HG02610 (cell line): ENCODE measurements around the gene SERINC5.
A peak's percentile ranks its signal among the peaks of the same experiment; 100 is the strongest.
"Not testable (repeated sequence)": the region's sequence is repeated elsewhere in the genome, so short reads cannot be mapped to it uniquely, and the experiment has no call there.

Experiments used
- ATAC-seq: cut with Tn5 transposase; IDR thresholded peaks from one replicate; pipeline ENCODE4 v1.9.1; 2021; ENCODE audit warnings: mild to moderate bottlenecking, moderate library complexity; ENCODE audit not compliant: unreplicated experiment

Gene SERINC5

DNA sequence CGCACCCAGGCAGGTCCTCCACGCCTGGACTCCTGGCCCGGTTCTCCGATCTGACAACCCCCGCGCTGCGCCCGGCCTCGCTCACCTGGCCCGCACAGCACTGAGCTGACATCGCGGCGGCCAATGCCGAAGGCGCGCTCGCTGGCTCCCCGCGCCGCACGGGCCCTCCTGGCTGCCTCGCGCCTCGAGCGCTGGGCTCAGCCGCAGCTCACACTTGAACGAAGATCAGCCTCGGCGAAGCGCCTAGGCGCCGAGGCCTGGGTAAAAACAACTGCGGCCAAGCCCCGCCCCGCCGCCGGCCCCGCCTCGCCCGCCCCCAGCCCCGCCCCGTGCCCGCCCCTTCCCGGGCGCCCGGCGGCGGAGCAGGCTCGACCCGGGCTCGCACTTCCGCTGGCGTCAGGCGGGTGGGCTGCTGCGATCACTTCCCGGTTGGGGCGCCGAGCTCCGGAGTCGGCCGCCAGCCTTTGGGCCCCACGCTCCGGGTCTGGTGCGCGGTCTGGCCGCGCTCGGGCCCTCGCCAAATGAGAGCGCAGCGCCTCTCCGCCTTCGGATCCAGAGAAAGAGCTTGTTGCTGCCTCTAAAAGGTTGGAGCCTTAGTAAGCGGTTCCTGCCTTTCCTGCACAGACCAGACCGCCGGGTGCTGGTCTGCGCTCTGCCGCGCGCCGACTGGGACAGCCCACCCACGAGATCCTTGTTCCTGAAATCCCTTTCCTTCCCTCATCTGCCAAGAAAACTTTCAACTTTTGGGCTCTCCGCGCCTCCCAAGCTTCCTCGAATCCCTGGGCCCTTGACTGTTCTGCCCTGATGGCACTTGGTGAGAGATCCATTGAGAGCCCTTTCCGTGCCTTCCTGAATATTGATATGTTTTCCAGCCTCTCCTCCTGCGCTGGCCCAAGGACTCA lies at the start of gene SERINC5:
TSS of gene SERINC5 (minus strand) at position 238 of the 902 bp plus-strand sequence. CDS start at position 112, 126 bp downstream.
- ATAC-seq, result peak; percentile 88

DNA sequence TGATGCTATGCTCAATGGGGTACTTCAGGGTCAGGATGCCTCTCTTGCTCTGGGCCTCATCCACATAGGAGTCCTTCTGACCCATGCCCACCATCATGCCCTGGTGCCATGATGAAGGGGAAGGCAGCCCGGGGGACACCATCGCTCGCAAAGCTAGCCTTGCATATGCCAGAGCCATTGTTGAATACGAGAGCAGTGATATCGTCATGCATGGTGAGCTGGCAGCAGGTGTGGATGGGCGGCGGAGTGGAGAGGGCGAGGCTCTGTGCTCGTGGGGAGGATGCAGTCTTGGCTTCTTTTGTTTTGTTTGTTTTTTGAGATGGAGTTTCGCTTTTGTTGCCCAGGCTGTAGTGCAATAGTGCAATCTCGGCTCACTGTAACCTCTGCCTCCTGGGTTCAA lies 46.8 kb upstream of the SERINC5 start:
- no peak for ATAC-seq

DNA sequence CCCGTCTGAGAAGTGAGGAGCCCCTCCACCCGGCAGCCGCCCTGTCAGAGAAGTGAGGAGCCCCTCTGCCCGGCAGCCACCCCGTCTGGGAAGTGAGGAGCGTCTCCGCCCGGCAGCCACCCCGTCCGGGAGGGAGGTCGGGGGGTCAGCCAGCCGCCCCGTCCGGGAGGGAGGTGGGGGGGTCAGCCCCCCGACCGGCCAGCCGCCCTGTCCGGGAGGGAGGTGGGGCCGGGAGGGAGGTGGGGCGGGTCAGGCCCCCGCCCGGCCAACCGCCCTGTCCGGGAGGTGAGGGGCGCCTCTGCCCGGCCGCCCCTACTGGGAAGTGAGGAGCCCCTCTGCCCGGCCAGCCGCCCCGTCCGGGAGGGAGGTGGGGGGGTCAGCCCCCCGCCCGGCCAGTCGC lies 45.5 kb upstream of the SERINC5 start:
- not testable (repeated sequence) for ATAC-seq

DNA sequence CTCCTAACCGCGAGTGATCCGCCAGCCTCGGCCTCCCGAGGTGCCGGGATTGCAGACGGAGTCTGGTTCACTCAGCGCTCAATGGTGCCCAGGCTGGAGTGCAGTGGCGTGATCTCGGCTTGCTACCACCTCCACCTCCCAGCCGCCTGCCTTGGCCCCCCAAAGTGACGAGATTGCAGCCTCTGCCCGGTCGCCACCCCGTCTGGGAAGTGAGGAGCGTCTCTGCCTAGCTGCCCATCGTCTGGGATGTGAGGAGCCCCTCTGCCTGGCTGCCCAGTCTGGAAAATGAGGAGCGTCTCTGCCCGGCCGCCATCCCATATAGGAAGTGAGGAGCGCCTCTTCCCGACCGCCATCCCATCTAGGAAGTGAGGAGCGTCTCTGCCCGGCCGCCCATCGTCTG lies 44.9 kb upstream of the SERINC5 start:
- ATAC-seq, result not testable (repeated sequence)

DNA sequence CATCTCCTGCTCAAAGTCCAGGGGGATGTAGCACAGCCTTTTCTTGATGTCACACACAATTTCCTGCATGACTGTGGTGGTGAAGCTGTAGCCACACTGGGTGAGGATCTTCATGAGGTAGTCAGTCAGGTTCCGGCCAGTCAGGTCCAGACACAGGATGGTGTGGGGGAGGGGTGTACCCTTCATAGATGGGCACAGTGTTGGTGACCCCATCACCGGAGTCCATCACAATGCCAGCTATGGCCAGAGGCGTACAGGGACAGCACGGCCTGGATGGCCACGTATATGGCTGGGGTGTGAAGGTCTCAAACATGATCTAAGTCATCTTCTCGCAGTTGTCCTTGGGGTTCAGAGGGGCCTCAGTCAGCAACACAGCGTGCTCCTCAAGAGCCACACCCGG lies 44.3 kb upstream of the SERINC5 start:
- ATAC-seq, result no peak

DNA sequence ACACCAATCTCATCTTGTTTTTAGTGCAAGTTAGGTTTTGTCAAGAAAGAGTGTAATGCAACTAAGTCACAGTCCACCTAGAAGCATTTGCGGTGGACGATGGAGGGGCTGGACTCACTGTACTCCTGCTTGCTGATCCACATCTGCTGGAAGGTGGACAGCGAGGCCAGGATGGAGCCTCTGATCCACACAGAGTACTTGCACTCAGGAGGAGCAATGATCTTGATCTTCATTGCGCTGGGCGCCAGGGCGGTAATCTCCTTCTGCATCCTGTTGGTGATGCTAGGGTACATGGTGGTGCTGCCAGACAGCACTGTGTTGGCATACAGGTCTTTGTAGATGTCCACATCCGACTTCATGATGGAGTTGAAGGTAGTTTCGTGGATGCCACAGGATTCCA lies 43.8 kb upstream of the SERINC5 start:
- no peak for ATAC-seq

DNA sequence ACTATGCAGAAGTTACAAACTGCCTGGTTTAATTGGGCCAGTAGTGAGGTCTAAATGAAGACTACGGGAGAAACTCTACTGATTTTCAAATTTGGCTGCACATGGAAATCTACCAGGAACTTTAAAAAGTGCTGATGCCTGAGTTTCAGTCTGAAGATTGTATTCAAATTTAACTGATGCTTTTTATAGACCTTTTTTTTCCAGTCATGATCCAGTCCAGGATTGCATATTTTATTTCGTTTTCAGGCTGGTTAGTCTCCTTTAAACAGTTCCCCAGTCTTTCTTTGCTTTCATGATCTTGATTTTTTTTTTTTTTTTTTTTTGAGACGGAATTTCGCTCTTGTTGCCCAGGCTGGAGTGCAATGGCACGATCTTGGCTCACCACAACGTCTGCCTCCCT lies 40.3 kb upstream of the SERINC5 start:
- ATAC-seq, result no peak

DNA sequence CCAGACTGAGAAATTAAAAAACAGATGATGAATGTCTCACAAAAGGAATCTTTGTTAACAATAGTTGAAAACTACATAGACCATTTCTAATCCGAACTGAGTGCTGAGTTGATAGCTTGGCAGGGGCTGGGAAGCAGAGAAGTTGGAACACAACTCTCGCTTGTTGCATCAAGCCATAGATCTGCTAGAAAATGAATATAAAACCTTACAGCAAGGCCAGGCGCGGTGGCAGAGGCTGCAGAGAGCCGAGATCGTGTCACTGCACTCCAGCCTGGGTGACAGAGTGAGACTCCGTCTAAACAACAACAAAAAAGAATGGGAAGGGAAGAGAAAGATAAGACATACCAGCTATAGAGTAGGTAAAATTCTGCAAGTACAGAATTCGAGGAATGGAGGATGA lies 35.9 kb upstream of the SERINC5 start:
- no peak for ATAC-seq

DNA sequence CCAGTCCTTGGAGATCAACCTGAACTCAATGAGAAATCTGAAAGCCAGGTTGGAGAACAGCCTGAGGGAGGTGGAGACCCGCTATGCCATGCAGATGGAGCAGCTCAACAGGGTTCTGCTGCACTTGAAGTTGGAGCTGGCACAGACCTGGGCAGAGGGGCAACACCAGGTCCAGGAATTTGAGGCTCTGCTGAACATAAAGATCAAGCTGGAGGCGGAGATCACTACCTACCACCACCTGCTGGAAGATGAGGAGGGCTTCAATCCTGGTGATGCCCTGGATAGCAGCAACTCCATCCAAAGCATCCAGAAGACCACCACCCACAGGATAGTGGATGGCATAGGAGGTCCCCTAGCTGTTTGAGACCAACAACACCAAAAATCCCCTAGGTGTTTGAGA lies 33.5 kb upstream of the SERINC5 start:
- ATAC-seq, result no peak

DNA sequence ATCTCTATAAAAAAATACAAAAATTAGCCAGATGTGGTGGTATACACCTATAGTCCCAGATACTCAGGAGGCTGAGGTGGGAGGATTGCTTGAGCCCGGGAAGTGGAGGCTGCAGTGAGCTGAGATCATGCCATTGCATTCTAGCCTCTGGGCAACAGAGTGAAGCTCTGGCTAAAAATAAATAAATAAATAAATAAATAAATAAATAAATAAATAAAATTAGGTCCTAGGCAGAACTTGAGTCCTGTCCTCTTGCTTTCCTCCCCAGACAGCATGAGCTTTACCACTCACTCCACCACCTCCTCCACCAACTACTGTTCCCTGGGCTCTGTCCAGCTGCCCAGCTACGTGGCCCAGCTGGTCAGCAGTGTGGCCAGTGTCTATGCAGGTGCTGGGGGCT lies 32.3 kb upstream of the SERINC5 start:
- no peak for ATAC-seq

DNA sequence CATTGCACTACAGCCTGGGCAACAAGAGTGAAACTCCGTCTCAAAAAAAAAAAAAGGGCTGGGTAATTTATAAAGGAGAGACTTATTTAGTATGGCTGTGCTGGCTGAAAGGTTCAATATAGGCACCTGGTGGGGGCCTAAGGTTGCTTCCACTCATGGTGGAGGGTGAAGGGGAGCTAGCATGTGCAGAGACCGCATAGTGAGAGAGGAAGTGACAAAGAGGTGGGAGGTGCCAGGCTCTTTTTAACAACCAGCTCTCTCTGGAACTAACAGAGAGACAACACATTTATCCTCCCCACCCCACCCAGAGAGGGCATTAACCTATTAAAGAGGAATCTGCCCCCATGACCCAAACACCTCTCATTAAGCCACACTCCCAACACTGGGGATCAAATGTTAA lies 28.9 kb upstream of the SERINC5 start:
- ATAC-seq, result no peak

DNA sequence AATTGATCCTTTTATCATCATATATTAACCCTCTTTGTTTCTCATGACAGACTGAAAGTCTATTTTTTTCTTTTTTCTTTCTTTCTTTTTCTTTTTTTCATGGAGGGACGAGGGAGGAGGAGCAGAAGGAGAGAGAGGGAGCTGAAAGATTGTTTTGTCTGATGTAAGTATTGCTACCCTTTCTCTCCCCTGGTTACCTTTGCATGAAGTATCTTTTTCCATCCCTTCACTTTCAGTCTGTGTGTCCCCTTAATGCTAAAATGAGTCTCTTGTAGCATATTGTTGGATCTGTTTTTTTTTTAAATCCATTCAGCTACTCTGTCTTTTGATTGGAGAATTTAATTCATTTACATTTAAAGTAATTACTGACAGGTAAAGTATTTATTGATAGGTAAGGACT lies 27.5 kb upstream of the SERINC5 start:
- no peak for ATAC-seq

DNA sequence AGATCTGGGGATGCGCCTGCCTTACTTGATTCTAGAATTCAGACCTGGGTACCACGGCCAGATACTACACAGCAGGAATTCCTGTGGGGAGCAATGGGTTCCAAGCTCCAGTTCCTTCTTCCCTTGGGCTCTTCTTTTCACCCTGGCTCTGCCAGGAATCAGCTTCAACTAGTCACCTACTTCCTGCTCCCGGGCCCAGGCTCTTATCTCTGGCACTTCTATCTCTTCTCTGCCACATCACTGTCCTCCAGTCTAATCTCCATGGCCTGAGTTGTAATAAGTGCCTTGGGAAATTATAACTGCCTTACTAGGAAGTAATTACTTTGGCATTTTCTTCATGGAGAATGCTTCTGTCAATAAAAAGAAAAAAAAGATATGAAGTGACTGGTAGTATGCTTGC lies 26.2 kb upstream of the SERINC5 start:
- no peak for ATAC-seq

DNA sequence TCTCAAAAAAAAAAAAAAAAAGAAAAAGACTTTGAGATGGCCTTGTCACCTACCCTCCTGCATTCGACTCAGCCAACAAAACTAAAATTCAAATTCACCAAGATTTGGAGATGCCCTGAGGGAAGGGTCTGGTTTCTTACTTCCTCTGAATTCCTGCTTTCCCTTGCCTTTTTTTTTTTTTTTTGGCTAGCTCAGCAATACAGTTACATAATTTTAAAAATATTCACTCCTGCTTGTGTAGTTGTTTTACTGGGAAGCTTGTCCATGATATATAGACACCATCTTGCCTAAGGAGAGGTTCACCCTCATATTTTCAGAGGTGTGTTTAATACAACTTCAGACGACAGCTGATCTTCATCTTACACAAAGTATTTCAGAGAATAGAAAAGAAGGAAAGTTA lies 21.3 kb upstream of the SERINC5 start:
- ATAC-seq, result no peak

DNA sequence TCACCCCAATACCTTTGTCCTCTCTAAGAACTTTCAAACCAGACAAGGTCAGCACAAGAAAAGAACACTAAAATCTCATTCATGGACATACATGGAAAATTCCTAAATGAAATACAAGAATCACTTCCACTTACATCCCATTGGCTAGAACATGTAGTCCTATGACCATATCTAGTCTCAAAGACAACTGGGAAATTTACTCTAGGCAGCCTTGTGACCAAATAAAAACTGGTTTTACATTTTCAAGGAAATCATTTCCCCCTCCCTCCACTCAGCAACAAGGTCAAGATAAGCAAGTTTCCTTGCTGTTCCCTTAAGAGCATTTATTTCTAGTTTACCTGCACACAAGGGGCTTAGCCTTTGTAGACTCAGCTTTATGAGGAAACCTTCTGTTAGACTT lies 20.3 kb upstream of the SERINC5 start:
- ATAC-seq, result no peak

DNA sequence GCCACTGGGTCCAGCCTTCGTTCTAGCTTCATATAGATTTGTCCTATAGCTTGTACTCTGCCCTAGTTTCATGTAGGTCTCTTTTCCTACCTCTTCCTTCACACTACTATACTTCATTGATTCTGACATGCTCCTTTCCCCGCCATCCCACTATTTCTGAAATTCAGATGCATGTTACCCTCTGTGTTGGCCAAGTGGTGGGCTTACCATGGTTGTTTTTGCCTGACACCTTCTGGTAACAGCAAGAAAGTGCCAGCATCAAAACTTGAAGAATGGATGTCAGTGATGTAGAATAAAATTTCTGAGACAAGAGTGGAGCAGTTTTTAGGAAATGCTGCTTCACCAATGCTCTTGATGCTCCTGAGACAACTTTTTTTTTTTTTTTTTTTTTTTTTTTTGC lies 19.5 kb upstream of the SERINC5 start:
- no peak for ATAC-seq

DNA sequence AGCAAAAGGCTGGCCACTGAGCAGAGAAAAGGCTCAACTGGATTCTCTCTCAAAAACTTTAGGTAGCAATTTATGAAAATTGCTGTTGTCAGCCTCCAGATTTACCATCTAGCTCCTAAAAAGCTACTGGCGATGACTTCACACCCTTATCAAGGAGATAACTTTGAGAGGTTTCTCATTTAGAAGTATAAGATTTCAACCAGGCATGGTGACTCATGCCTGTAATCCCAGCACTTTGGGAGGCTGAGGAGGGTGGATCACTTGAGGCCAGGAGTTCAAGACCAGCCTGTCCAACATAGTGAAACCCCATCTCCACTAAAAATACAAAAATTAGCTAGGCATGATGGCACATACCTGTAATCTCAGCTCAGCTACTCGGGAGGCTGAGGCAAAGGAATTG lies 14.7 kb upstream of the SERINC5 start:
- not testable (repeated sequence) for ATAC-seq

DNA sequence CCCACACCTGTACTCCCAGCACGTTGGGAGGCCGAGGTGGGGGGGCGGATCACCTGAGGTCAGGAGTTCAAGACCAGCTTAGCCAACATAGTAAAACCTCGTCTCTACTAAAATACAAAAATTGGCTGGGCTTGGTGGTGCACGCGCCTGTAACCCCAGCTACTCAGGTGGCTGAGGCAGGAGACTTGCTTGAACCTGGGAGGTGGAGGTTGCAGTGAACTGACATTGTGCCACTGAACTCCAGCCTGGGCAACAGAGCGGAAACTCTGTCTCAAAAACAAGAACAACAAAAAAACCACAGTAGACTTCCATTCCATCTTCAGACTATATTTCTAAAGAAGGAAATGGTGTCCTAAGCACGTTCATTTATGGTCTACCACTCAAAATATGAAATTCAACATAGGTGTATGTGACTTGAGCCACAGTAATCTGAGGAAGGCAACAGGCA lies 14.2 kb upstream of the SERINC5 start:
- no peak for ATAC-seq

DNA sequence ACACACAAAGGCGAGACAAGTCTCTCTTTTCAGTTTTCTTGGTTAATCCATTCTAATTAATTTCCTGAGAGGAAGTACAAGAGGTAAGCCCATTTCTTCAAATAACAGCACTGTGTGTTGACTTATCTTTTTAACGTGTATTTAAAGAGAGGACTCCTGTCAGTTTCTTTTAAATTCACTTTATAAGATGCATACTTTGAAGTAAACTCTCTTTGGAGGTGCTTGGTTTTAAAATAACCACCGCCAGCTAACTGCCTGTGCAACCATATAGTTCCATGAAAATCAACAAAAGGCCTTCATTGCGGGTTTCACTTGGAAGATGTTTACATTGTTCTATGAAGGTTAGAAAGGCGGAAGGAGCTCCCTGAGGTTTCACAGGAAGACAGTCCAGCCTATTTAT lies 13.1 kb upstream of the SERINC5 start:
- no peak for ATAC-seq

DNA sequence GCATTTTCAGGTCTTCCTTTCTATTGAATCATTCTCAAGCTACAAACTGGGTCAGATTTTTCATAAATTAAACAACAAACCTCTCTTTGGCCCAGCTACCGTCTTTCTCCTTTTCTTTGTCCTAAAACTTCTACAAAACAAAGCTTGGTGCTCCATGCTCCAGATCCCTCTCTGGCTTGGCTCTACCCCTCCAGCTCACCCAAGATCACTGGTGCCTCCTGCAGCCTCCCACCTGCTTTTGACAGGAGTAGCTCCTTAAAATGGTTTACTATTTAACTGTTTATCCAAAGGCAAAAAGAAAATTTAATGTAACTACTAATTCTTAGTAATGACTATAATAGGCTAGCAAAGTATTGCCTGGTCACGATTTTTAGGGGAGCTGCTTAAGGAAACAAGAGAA lies 10.7 kb upstream of the SERINC5 start:
- ATAC-seq, result no peak

DNA sequence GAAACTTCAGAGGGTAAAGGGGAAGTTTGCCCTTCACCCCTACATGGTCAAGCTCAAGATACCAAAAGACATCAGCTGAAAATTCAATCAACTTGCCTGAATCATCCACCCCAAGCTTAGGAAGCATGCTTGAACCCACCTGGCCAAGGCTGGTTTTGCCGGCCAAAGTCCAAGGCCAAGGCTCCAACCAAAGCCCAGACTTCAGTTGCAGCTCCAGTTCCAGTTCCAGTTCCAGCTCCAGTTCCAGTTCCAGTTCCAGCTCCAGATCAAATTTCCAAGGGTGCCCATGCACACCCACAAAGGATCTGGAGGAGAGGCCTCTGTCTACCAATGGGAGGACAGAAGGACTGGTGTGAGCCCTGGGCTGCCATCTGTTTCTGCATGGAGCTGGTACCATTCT lies 4.6 kb upstream of the SERINC5 start:
- ATAC-seq, result no peak

DNA sequence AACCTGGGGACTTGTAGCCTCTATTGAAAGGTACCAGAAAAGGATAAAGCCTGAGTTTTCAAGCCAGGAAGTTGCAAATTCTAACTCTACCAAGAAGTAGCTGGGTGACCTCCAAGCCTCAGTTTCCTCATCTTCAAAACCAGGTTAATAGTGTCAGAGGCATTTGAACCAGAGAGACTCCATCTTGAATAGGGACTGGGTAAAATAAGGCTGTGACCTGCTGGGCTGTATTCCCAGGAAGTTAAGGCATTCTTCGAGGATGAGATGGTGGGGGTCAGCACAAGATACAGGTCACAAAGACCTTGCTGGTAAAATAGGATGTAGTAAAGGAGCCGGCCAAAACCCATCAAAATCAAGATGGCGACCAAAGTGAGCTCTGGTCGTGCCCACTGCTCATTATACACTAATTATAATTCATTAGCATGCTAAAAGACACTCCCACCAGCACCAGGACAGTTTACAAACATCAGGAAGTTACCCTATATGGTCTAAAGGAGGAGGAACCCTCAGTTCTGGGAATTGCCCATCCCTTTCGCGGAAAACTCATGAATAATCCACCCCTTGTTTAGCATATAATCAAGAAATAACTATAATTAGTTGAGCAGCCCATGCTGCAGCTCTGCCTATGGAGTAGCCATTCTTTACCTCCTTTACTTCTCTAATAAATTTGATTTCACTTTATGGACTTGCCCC lies 3.8 kb upstream of the SERINC5 start:
- ATAC-seq, result no peak
